Measurements from ENCODE around the gene ACOT13. TPM values are rescaled to one million over a fixed set of nuclear protein-coding genes. Genes with fewer than 3 reads are reported as not detected.

The ACOT13 gene
- total and polyA plus RNA-seq, 2 of the 8 experiments (the other 6 are each of a cell fraction or from before 2014, with no cell fraction given): 27.6 to 40.6 TPM

GRCh38 chr6:24709014-24709711 lies 42.3 kb downstream of the ACOT13 start:
- Histone ChIP-seq H3K36me3 (ENCODE audit: control insufficient read depth in 2 of 4, insufficient read depth in 4 of 4, low read length in 3 of 4) (peaks cover 29 to 100% (median 77%) of the 10 kb centered on the region in 4 experiments), H3K4me1 (replicated peaks in 1 of 4; ENCODE audit: control insufficient read depth in 3 of 4, insufficient read depth in 4 of 4, low read length in 3 of 4) (no peaks in the 10 kb centered on the region), H3K23me2 (ENCODE audit: low read depth, low read length) (no peaks in the 10 kb centered on the region), H2BK120ac (replicated peaks; ENCODE audit: low read depth, low read length) (no peak overlapping the region), H3K14ac (ENCODE audit: insufficient read length) (no peak overlapping the region), H4K91ac (replicated peaks; ENCODE audit: insufficient read length, low read length) (no peak overlapping the region), H2AK5ac (ENCODE audit: low read depth, low read length) (no peak overlapping the region), H3K56ac (replicated peaks; ENCODE audit: insufficient read length, low read depth, low read length) (no peak overlapping the region), H2BK20ac (ENCODE audit: low read length) (no peak overlapping the region), H2AFZ (ENCODE audit: low read length) (no peak overlapping the region), H3K18ac (ENCODE audit: extremely low read depth, low read length) (no peak overlapping the region), H3K9ac (replicated peaks in 1 of 4; ENCODE audit: extremely low read depth in 1 of 4, low read depth in 3 of 4, low read length in 3 of 4) (no peak overlapping the region), H2BK5ac (ENCODE audit: low read depth, low read length) (no peak overlapping the region), H2BK15ac (ENCODE audit: low read length) (no peak overlapping the region), H3K4ac (replicated peaks; ENCODE audit: insufficient read length, low read depth, low read length) (no peak overlapping the region), H4K20me1 (replicated peaks in 1 of 2; ENCODE audit: control insufficient read depth in 1 of 2, insufficient read depth in 2 of 2, low read length in 2 of 2) (peaks cover 0 to 10% of the 10 kb centered on the region in 2 experiments), H4K8ac (ENCODE audit: extremely low read depth, insufficient read depth, low read length) (no peak overlapping the region), H3K27me3 (replicated peaks in 1 of 4; ENCODE audit: control insufficient read depth in 3 of 4, extremely low read depth in 1 of 4, insufficient read depth in 3 of 4, low read length in 3 of 4) (no peaks in the 10 kb centered on the region), H3K27ac (ENCODE audit: low read depth, low read length) (no peak overlapping the region), H3K79me2 (ENCODE audit: control insufficient read depth in 1 of 2, insufficient read depth in 2 of 2, low read length in 2 of 2) (peaks cover 0 to 36% of the 10 kb centered on the region in 2 experiments; a peak in 2 of 4 replicates), H3K4me2 (ENCODE audit: insufficient read depth in 1 of 2, low read depth in 2 of 2, low read length in 2 of 2) (no peak overlapping the region), H3K23ac (ENCODE audit: insufficient read length) (no peak overlapping the region), H3K79me1 (ENCODE audit: low read depth, low read length) (no peaks in the 10 kb centered on the region), H2BK12ac (ENCODE audit: low read depth, low read length) (no peak overlapping the region), H3K9me3 (ENCODE audit: insufficient read depth in 2 of 2, low read depth in 1 of 2, low read length in 1 of 2) (no peaks in the 10 kb centered on the region), H4K5ac (ENCODE audit: insufficient read length, low read depth, low read length) (no peak overlapping the region), H3K4me3 (ENCODE audit: extremely low read depth in 1 of 4, insufficient read depth in 2 of 4, low read depth in 3 of 4, low read length in 4 of 4) (no peak overlapping the region)
- CTCF ChIA-PET (ENCODE audit: partially characterized antibody): interaction anchor here (0.9 to 1.4 kb wide), 4 partner anchors 92 to 296 kb away, joined by 3 to 4 read pairs (median 3); no protein-coding TSS in a partner anchor
- TF ChIP-seq HDAC6 (IDR thresholded peaks at IDR 0.05; ENCODE audit: low read depth, low read length) (no peak), BACH1 (IDR thresholded peaks at IDR 0.05; ENCODE audit: low read length) (no peak), ATF2 (IDR thresholded peaks at IDR 0.05; ENCODE audit: low read length) (no peak), FOSL1 (IDR thresholded peaks at IDR 0.05; ENCODE audit: insufficient read depth, low read depth, low read length) (no peak), POLR2A (IDR thresholded peaks at IDR 0.05; ENCODE audit: control extremely low read depth in 1 of 2, low read depth in 2 of 2, low read length in 2 of 2) (peak in 1 of 2 experiments; percentile 53; a peak in 1 of 3 replicates), POLR2AphosphoS5 (IDR thresholded peaks at IDR 0.05; ENCODE audit: low read depth, low read length) (peak; percentile 40; the same call in 1 of the 2 replicates)
- DNase-seq (ENCODE audit: low read depth in 1 of 2, low spot score in 2 of 2) (no peak), FAIRE-seq (no peak)
- POLR2A ChIA-PET (ENCODE audit: partially characterized antibody): interaction anchor here (0.6 to 3.2 kb wide), 9 partner anchors 9 to 553 kb away, joined by 3 to 19 read pairs (median 4); partner anchors contain the start of gene C6orf62
- 94% methylated on average over 4 of the region's 4 CpGs; no CpG with 5 or more reads in 1 of the 2 experiments for WGBS, 2 experiments (ENCODE audit: extremely low coverage in 1 of 2, insufficient coverage in 1 of 2, insufficient read length in 1 of 2, insufficient replicate concordance in 2 of 2, low coverage in 1 of 2, low lambda C conversion rate in 2 of 2, missing lambda C conversion rate in 1 of 2)
